Progenitor cell of endocrine pancreas (in vitro differentiated cells): ENCODE data around the gene PMEPA1. TPM values are rescaled to one million over a fixed set of nuclear protein-coding genes. Genes with fewer than 3 reads are reported as not detected.

Source experiments
- DNase-seq: peaks from one replicate; pipeline ENCODE4 v3.0.0; 2021; ENCODE audit warnings: low spot score; ENCODE audit not compliant: unreplicated experiment
- H3K27ac Mint-ChIP-seq: 2 replicates; pipeline ENCODE4 v1.8.0; 2021; ENCODE audit warnings: mild to moderate bottlenecking, moderate library complexity, mixed read lengths
- H3K27me3 Mint-ChIP-seq: 2 replicates; pipeline ENCODE4 v1.8.0; 2021; ENCODE audit warnings: mixed read lengths
- H3K36me3 Mint-ChIP-seq: 2 replicates; pipeline ENCODE4 v1.8.0; 2022; ENCODE audit warnings: mixed read lengths; ENCODE audit not compliant: insufficient read depth
- H3K4me1 Mint-ChIP-seq: 2 replicates; pipeline ENCODE4 v1.8.0; 2021; ENCODE audit warnings: low read depth, mixed read lengths
- H3K4me3 Mint-ChIP-seq: 2 replicates; pipeline ENCODE4 v1.8.0; 2021; ENCODE audit warnings: low read depth, mild to moderate bottlenecking, moderate library complexity, mixed read lengths
- H3K9me3 Mint-ChIP-seq: 2 replicates; pipeline ENCODE4 v1.8.0; 2021; ENCODE audit warnings: low read depth, mixed read lengths
- total RNA-seq: library from RNA; stranded (reverse); gene quantifications from 2 replicates; pipeline ENCODE4 v1.2.1, GENCODE V29; 2021
- TF ChIP-seq, protein P1 (sequence below): fragments of 200-600 bp; sonication (generic); IDR thresholded peaks from one replicate; pipeline ENCODE4 v1.5.0; 2021; ENCODE audit warnings: antibody characterized with exemption, mild to moderate bottlenecking; ENCODE audit not compliant: unreplicated experiment

The PMEPA1 gene
- total RNA-seq, 1 donor from 2014 or later: 9.1 TPM

- no peaks in the 10 kb centered on the region for H3K36me3 Mint-ChIP-seq
- H3K27me3 Mint-ChIP-seq: peaks cover 19% of the 10 kb centered on the region
- DNase-seq: no peak
- no peak overlapping the region for H3K27ac Mint-ChIP-seq
- no peaks in the 10 kb centered on the region for H3K4me1 Mint-ChIP-seq
- H3K4me3 Mint-ChIP-seq: no peak overlapping the region
- TF ChIP-seq, protein P1, sequence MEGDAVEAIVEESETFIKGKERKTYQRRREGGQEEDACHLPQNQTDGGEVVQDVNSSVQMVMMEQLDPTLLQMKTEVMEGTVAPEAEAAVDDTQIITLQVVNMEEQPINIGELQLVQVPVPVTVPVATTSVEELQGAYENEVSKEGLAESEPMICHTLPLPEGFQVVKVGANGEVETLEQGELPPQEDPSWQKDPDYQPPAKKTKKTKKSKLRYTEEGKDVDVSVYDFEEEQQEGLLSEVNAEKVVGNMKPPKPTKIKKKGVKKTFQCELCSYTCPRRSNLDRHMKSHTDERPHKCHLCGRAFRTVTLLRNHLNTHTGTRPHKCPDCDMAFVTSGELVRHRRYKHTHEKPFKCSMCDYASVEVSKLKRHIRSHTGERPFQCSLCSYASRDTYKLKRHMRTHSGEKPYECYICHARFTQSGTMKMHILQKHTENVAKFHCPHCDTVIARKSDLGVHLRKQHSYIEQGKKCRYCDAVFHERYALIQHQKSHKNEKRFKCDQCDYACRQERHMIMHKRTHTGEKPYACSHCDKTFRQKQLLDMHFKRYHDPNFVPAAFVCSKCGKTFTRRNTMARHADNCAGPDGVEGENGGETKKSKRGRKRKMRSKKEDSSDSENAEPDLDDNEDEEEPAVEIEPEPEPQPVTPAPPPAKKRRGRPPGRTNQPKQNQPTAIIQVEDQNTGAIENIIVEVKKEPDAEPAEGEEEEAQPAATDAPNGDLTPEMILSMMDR: no peak
- no peaks in the 10 kb centered on the region for H3K9me3 Mint-ChIP-seq
Observed at GRCh38 chr20:57611586-57612311, 98.1 kb downstream of the PMEPA1 start.

DNA sequence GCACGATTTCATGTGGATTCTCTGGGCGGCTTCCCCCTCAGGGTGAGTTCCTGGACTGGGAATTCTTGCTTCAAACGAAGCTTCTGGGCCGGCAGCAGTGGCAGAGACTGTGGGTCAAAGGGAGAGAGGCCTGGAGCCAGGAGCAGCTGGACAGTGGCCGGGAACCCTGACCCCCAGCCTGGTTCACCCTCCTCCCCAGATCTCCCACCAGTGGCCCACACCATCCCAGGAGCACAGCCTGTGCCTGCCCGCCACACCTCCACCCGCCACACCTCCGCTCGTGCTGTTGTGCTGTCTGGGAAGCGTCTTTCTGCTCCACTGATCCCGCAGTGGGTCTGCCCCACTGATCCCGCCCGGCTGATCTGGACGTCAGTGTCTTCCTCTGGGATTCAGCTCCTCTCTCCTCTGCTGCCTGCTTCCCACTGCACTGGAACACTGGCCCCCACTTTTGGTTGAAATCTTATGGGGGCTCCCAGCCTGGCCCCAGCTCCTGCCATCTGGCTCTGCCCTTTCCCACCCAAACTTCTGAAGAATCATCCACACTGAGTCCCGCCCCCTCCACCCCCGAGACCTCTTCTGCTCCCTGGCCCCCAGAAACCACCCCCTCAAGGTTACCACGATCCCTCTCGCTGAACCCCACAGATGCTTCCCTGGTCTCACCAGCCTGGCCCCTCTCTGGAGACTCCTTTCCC, 99.4 kb downstream of the PMEPA1 start:
- Mint-ChIP-seq H3K27me3 (peaks cover 28% of the 10 kb centered on the region), H3K4me1 (no peaks in the 10 kb centered on the region), H3K9me3 (no peaks in the 10 kb centered on the region), H3K36me3 (no peaks in the 10 kb centered on the region), H3K4me3 (no peak overlapping the region), H3K27ac (peak overlapping the region; percentile 21)
- TF ChIP-seq, protein P1: no peak
- no peak for DNase-seq

DNA sequence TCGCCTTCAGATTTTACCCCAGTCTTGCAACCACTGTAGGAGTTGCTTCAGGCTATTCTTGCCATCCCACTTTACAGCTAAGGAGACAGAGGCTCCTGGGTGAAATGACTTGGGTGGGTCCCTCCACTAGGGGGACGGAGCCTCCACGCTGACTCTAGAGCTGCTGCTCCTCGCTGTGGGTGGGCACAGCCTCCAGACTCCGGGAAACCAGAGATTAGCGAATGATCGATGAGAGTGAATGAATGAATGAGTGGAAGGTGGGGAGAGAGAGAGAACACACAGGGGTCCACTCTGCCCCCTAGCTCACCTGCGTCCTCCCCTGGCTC, 100.0 kb downstream of the PMEPA1 start:
- Mint-ChIP-seq H3K27me3 (peaks cover 31% of the 10 kb centered on the region), H3K36me3 (no peaks in the 10 kb centered on the region), H3K27ac (no peak overlapping the region), H3K4me3 (no peak overlapping the region), H3K4me1 (no peaks in the 10 kb centered on the region), H3K9me3 (no peaks in the 10 kb centered on the region)
- DNase-seq: no peak
- TF ChIP-seq, protein P1: peak; percentile 29

GRCh38 chr20:57609086-57609841, 100.6 kb downstream of the PMEPA1 start:
- no peaks in the 10 kb centered on the region for H3K36me3 Mint-ChIP-seq
- H3K27ac Mint-ChIP-seq: no peak overlapping the region
- H3K4me3 Mint-ChIP-seq: no peak overlapping the region
- DNase-seq: no peak
- TF ChIP-seq, protein P1: no peak
- no peaks in the 10 kb centered on the region for H3K4me1 Mint-ChIP-seq
- peaks cover 35% of the 10 kb centered on the region for H3K27me3 Mint-ChIP-seq
- no peaks in the 10 kb centered on the region for H3K9me3 Mint-ChIP-seq

- no peaks in the 10 kb centered on the region for H3K36me3 Mint-ChIP-seq
- no peak overlapping the region for H3K27ac Mint-ChIP-seq
- no peak for DNase-seq
- H3K4me1 Mint-ChIP-seq: no peaks in the 10 kb centered on the region
- H3K9me3 Mint-ChIP-seq: no peaks in the 10 kb centered on the region
- H3K4me3 Mint-ChIP-seq: no peak overlapping the region
- TF ChIP-seq, protein P1: no peak
- H3K27me3 Mint-ChIP-seq: peaks cover 36% of the 10 kb centered on the region
Observed at GRCh38 chr20:57608516-57608915, 101.3 kb downstream of the PMEPA1 start.
